Brain pericyte (primary cell): ENCODE data around the gene ARHGAP1.
A peak's percentile ranks its signal among the peaks of the same experiment; 100 is the strongest.

ENCODE experiments used
- DNase-seq: peaks from one replicate; pipeline ENCODE4 v3.0.0-alpha.2; 2012; ENCODE audit warnings: low read depth, low spot score

The ARHGAP1 gene

DNA sequence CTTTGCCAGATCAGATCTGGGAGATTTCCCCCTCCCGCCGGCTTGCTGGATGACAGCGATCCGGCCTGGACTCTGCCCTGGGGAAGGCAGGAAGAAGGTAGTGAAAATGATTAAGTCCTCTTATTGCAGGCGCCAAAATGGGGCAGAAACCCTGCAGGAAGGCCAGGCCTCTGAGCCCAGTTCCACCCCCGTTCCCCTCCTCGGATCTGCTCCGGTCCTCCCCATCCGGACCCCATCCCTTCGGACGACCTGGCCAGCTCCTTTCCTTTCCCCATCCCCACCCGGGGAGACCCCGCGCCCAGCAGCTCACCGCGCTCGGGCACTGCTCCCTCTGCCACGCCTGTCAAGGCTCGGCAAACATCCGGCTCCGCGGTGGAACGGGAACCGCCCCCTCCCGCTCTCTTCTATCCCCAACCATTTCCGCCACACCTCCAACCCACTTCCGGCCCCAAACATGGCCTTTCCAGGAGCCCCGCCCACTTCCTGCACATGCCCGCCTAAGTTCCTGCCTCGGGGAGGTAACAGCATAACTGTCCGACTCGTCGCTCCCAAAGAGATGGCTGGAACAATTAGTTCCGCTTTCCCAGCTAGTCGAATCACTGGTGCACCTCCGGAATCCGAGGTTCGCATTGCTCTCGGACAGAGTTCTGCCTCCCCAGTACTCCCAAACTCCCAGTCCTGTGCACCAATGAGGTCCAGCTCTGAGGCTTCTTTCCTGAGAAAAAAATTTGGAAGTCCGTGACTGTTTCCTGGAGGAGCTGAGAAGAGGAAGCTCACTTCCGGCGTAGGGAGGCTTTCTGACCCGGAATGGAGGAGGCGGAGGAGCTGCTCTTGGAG lies at the start of gene ARHGAP1, which contains the start of gene ZNF408:
TSS of gene ARHGAP1 (minus strand) at position 379 of the 837 bp plus-strand sequence. CDS start 4,512 bp downstream, outside the sequence.
TSS of gene ZNF408 (plus strand) at position 791 of the 837 bp plus-strand sequence. CDS start at position 808, 17 bp downstream.
- DNase-seq, result peak; percentile 95

DNA sequence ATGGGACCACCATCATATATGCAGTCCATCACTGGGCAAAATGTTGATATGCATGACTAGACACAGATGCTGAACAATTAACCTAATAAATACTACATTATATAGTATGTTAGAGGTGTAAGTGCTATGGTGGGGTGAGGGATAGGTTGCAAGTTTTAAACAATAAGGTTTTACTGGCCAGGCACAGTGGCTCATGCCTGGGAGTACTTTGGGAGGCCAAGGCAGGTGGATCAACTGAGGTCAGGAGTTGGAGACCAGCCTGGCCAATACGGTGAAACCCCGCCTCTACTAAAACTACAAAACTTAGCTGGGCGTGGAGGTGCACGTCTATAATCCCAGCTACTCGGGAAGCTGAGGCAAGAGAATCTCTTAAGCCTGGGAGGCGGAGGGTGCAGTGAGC lies 46.7 kb upstream of the ARHGAP1 start:
- DNase-seq, result no peak

DNA sequence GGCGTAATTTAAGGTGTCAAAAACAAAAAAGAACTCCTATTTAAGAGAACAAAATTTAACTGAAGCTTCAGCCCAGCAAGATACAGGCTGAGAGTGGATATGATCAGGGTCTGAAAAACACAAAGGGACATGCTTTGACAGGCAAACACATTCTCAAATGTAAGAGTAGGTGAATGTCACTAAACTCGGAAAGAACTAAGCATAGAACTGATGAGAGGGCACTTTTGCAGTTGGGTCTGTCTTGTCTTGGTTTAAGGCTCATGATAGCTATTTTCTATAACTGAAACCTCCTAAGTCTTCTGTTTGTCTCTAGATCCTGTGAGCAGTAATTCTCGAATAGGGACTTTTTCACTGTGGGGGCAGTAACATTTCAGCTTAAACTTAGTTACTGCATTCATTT lies 45.6 kb upstream of the ARHGAP1 start:
- no peak for DNase-seq

DNA sequence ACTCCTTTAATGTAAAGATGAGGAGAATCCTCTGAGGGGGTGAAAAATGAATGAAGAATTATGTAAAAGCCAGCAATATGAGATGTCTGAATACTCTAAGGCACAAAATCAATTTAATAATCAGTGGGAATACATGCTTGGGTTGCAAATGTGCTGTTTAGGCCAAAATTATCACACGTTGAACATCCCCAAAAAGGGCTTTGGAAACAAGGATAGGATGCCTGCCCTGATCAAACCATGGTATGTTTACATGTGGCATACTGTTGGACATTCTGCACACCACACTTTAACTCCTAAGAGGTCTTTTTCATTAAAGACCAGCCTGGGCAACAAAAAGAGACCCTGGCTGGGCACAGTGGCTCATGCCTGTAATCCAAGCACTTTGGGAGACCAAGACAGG lies 44.9 kb upstream of the ARHGAP1 start:
- no peak for DNase-seq

DNA sequence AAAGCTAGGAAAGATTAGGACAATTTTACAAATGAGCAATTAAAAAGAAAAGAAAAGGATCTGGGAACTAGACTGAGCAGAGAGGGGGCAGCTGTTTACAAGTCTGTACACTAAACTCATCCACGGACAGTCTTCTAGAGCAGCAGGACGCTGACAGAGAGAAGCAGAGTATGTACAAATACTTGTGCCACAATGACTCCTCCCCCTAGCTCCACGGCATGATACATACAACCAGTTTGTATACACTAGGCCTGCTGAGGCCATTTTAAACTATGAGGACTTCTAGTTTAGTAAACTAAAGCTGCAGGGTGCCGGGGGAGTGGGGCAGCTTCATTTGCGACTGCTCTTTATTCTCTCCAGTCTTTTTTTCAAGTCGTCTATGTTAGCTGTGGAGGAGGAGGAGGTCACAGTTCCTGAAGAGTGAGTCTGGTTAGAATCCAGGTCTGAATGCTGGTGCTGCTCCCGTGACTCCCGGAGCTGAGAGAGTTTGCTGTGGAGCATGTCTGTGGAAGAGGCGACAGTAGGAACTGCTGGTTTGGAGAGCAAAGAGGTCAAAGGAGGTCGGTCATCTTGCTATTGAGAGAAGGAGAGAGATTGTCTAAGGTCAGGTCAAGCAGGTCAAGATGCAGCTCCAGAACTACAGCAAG lies 43.4 kb upstream of the ARHGAP1 start:
- DNase-seq, result peak; percentile 7

DNA sequence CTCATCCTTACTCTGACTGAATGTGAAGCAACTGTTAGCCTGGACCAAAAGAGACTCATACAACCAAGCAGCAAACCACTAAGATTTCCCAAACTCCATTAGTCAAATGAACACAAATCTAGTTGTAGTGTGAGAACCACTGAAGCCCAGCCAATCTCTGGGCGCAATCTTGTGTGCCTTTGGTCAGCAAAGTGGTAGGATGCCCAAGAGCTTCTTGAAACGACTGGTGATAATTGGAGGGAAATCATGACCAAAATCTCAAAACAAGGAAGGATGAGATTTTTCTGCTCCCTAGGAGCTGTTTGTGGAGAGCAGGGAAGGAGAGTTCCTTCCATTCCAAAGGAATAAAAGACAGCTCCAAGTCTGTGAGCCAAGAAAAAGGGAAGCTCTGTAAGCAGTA lies 42.6 kb upstream of the ARHGAP1 start:
- DNase-seq, result no peak

DNA sequence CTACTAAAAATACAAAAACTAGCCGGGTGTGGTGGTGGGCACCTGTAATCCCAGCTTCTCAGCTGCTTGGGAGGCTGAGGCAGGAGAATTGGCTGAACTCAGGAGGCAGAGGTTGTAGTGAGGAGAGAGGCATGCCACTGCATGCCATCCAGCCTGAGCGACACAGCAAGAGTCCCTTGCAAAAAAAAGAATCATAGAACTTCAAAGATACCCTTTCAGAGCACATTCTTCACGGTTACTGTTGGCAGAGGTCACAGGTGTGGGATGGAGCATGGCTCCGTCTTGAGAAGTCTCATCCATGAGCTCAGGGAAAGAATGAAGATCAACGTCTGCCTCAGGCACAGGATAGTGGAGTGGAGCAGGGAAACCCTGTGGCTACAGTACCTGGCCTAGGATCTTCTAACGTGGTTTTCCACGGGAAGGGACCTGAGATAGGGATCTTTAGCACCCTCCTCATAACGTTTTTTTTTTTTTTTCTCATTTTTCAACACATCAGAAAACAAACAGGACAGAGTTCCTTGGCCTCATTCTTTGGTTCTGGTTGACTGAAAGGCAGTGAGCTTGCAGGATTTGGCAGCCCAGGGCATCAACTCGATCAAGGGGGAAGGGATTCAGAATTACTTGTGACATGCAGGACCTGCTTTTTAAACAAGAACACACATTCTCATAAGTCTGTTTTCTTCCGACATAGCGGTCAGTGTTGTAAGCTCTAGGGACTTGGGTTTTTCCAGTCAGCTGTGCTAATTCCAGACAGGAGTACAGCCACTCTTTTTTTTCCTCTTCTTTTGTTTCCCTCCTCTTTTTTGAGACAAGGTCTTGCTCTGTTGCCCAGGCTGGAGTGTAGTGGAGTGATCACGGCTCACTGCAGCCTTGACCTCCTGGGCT lies 41.4 kb upstream of the ARHGAP1 start:
- DNase-seq, result no peak

DNA sequence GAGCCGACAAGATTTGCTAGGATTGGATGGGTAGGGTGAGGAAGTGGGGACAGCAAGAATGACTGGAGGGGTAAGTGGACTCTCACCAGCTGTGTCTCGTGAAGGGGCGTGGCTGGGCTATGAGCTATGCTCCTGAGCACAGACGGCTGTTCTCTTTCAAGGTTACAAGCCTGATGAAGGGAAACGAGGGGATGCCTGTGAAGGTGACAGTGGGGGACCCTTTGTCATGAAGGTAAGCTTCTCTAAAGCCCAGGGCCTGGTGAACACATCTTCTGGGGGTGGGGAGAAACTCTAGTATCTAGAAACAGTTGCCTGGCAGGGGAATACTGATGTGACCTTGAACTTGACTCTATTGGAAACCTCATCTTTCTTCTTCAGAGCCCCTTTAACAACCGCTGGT lies 38.5 kb upstream of the ARHGAP1 start:
- DNase-seq, result no peak

DNA sequence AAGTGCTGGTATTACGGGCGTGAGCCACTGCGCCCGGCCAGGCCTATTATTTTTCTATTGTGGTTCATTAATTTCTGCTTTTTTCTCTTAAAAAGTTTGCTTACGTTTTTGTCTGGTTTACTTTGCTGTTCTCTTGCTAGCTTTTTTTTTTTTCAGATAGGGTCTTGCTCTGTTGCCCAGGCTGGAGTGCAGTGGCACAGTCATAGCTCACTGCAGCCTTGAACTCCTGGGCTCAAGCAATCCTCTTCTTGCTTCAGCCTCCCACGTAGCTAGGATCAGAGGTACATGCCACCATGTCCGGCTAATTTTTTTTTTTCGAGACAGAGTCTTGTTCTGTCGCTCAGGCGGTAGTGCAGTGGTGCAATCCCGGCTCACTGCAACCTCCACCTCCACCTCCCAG lies 37.3 kb upstream of the ARHGAP1 start:
- DNase-seq, result no peak

DNA sequence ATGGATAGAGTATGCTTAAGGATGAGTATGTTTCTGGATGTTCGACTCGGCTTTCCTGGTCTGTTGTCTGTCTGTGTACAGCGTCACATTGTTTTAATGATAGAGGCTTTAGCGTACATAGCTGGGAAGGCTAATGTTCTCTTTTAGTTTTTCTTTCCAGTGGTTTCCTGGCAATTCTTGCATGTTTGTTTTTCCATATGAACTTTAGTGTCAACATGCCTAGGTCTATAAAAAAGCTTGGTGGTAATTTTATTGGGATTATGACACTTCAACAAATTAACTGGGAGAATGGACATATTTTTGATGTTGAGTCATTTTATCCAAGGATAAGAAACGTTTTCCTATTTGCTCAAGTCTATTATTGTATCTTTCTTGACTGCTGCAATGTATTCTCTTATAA lies 36.2 kb upstream of the ARHGAP1 start:
- no peak for DNase-seq

DNA sequence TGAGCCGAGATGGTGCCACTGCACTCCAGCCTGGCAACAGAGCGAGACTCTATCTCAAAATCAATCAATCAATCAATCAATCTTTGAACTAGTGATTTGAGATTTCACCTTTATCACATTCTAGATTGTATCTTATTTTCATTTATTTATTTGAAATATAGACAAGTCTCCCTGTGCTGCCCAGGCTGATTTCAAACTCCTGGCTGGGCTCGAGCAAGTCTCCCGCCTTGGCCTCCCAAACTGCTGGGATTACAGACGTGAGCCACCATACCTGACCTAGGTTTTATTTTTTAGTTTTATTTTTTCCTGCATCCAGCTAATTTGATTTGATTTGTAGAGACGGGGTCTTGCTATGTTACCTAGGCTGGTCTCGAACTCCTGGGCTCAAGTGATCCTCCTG lies 35.7 kb upstream of the ARHGAP1 start:
- no peak for DNase-seq

DNA sequence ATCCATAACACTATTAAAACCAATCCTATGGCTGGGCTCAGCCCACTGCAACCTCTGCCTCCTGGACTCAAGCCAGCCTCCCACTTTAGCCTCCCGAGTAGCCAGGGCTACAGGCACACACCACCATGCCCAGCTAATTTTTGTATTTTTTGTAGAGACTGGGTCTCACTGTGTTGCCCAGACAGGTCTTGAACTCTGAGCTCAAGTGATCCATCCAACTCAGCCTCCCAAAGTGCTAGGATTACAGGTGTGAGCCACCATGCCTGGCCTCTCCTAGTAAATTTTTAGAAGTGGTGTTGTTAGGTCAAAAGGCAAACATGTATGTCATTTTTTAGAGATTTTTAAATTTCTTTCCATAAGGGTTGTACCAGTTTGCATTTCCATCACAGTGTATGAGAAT lies 32.8 kb upstream of the ARHGAP1 start:
- DNase-seq, result no peak

DNA sequence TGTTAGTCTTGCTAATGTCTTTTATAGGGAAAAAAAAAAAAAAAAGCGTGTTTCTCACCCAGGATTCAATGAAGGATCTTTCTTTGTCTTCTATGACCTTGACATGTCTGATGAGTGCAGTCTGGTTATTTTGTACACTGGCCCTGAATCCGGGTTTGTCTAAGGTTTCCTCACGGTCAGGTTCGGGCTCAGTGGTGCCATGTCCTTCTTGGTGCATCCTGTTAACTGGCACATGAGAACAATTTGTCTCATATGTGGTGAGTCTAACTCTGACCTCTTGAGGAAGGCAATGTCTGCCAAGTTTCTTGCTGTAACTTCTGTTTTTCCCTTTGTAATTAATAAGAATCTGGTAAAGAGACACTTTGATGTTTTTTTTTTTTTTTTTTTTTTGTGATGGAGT lies 31.1 kb upstream of the ARHGAP1 start:
- DNase-seq, result no peak

DNA sequence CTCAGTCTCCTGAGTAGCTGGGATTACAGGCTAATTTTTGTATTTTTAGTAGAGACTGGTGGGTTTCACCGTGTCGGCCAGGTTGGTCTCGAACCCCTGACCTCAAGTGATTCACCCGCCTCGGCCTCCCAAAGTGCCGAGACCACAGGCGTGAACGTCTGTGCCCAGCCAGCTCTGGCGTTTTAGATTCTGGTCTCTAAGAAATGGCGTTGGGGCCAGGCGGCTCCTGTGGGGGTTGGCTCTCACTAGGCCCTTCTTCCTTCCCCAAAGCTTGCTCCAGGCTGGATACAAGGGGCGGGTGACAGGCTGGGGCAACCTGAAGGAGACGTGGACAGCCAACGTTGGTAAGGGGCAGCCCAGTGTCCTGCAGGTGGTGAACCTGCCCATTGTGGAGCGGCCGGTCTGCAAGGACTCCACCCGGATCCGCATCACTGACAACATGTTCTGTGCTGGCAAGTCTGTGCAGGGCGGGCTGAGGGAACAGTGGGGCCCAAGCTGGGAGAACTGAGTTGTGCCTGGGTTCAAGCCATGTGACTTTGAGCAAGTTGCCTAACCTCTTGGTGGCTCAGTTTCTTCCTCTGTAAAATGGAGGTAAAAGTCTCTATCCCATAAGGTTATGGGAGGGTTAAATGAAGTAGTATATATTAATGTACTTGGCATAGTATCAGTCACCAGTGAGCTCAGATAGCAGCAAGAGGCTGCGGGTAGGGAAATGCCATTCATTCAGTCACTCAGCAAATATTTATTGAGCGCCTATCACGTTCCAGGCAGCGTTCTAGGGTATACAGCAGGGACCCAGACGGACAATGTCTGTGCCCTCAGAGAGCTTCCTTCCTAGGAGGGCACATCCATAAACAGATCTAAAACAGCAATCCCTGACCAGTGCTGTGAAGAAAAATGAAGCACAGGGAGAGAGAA lies 28.9 kb upstream of the ARHGAP1 start:
- DNase-seq, result no peak

DNA sequence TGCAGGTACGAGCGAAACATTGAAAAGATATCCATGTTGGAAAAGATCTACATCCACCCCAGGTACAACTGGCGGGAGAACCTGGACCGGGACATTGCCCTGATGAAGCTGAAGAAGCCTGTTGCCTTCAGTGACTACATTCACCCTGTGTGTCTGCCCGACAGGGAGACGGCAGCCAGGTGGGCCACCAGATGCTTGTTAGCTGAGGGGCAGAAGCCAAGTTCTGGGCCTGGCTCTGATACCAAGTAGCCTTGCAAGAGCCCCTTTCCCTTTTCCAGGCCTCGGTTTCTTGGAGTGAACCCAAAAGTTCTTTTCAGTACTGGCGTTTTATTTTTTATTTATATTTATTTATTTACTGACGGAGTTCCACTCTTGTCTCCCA lies 28.2 kb upstream of the ARHGAP1 start:
- DNase-seq, result no peak

DNA sequence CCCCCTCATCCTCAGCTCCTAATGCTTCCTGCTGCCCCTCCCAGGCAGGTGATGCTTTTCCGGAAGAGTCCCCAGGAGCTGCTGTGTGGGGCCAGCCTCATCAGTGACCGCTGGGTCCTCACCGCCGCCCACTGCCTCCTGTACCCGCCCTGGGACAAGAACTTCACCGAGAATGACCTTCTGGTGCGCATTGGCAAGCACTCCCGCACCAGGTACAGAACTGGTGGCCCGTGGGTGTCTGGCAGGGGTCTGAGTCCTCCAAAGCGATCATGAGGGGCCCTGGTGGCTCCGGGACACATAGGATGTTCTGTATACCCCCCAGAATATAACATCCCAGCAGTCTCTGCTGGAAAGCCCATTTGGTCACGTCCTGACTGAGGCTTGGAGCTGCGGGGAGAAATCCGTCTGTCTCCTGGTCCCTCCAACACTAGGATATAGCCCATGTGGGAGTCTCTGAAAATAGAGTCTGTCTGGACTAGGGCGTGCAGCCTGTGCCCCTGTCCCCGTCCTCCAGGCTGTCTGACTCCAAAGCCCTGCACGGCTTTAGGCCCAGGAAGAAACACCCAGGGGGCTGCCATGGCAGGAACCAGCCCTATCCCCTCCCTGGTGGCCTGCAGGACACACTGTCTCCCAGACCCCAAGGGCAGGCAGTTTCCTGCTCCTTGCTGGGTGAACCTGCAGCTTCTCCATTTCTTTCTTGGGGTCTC lies 27.7 kb upstream of the ARHGAP1 start:
- no peak for DNase-seq

DNA sequence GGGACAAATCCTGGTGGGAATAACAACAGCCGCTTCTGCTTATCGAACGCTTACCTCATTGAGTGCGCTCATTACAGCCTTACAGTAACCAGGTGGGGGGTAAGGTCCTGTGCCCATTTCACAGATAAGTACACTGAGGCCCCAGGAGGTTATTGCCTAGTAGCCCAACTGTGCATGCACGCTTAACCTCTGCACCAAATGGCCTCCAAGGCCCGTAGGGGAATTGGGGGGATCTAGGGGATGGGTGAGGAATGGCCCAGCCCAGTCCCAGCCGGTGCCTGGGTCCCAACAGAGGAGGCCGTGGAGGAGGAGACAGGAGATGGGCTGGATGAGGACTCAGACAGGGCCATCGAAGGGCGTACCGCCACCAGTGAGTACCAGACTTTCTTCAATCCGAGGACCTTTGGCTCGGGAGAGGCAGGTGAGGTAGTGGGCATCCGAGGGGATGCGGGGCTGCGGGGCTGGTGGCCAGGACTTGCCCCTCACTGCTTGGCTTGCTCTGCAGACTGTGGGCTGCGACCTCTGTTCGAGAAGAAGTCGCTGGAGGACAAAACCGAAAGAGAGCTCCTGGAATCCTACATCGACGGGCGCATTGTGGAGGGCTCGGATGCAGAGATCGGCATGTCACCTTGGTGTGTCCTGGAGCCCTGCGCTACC lies 25.9 kb upstream of the ARHGAP1 start:
- DNase-seq, result no peak

DNA sequence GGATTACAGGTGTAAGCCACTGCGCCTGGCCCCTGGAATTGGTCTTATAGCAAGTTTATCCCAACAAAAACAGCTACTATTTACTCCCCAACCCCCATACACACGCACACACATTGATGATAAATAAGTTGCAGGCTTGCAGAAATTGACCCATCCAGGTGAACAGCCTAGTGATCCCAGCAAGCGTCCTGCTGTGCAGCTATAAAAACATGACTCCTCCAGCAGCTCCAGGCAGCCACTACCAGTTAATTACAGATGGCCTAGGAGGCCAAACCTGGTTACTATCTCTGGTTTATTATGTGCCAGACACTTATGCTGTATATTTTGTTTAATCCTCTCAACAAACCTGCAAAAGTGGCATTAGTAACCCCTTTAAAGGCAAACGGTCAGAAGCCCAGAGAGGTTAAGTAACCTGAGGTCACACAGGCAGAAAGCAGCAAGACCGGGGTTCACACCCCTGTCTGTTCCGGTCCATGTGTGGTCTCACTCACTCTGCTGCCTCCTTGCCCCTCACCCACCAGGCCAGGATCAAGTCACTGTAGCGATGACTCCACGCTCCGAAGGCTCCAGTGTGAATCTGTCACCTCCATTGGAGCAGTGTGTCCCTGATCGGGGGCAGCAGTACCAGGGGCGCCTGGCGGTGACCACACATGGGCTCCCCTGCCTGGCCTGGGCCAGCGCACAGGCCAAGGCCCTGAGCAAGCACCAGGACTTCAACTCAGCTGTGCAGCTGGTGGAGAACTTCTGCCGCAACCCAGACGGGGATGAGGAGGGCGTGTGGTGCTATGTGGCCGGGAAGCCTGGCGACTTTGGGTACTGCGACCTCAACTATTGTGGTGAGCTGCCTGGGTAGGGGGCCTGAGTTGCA lies 25.2 kb upstream of the ARHGAP1 start:
- DNase-seq, result no peak

DNA sequence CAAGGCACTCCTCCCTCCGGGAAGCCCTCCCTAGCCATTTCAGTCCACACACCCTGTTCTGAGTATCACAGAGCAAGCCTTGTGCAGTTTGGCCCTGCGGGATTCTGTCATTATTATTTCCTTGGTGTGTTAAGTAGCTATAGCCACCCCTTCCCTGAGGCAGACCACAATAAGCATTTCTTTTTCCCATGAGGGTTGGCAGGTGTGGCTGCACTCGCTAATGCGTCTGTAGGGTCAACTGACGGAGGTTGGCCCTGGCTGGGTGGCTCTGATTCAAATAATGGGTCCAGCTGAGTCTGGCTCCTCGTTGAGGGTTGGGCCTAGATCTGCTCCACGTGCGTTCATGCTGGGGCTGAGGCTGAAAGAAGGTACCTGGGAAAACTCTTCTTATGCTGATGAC lies 23.7 kb upstream of the ARHGAP1 start:
- DNase-seq, result no peak
